Measurements from ENCODE around the gene CCL11. TPM values are rescaled to one million over a fixed set of nuclear protein-coding genes. Genes with fewer than 3 reads are reported as not detected.

Gene CCL11
- total RNA-seq, 2 experiments from 2014 or later = not detected

DNA sequence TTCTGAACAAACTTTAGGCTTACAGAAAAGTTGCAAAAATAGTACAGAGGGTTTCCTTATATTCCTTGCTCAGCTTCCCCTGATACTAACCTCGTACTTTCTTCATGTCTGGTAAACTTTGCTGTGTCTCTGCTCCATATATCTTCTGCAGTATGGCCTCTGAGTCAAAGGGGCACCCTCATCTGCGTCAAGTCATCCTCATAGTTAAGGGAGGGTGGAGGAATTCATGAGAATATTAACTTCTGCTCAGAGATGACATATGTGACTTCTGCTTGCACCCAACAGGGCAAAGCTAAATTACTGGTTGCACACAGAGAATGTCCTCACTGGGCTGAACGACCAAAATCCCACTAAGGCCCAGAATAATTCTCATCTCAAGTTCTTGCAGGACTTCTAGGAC, 19.8 kb upstream of the CCL11 start:
- Mint-ChIP-seq H3K4me3 (no peak overlapping the region), H3K27ac (no peak overlapping the region), H3K4me1 (ENCODE audit: low read depth) (no peaks in the 10 kb centered on the region), H3K36me3 (ENCODE audit: low read depth) (no peaks in the 10 kb centered on the region), H3K27me3 (peaks cover 18% of the 10 kb centered on the region), H3K9me3 (no peaks in the 10 kb centered on the region)
- CTCF ChIA-PET = interaction anchor here (1.3 kb wide), 1 partner anchor 96 kb away, joined by 4 read pairs; no protein-coding TSS in a partner anchor
- TF ChIP-seq, protein P1, sequence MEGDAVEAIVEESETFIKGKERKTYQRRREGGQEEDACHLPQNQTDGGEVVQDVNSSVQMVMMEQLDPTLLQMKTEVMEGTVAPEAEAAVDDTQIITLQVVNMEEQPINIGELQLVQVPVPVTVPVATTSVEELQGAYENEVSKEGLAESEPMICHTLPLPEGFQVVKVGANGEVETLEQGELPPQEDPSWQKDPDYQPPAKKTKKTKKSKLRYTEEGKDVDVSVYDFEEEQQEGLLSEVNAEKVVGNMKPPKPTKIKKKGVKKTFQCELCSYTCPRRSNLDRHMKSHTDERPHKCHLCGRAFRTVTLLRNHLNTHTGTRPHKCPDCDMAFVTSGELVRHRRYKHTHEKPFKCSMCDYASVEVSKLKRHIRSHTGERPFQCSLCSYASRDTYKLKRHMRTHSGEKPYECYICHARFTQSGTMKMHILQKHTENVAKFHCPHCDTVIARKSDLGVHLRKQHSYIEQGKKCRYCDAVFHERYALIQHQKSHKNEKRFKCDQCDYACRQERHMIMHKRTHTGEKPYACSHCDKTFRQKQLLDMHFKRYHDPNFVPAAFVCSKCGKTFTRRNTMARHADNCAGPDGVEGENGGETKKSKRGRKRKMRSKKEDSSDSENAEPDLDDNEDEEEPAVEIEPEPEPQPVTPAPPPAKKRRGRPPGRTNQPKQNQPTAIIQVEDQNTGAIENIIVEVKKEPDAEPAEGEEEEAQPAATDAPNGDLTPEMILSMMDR (IDR thresholded peaks at IDR 0.05) = no peak
- intact Hi-C loops (cut with micrococcal nuclease) = no loop called here
- DNase-seq (no peak), ATAC-seq (no peak)
- POLR2A ChIA-PET = interaction anchor here (0.7 kb wide), 1 partner anchor 1138 kb away, joined by 6 read pairs; no protein-coding TSS in a partner anchor

DNA sequence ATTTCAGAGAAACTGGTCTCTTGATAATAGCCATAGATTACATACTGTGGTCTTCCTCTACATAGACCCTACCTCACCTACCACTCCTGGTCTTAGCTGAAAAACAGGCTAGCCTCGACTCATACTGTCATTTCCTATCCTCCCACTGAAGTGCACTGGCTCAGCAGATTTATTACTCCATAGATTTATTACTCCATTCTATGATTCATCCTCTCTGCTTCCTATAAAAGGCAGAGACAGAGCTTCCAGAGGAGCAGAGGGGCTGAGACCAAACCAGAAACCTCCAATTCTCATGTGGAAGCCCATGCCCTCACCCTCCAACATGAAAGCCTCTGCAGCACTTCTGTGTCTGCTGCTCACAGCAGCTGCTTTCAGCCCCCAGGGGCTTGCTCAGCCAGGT, 15.6 kb upstream of the CCL11 start, which contains the start of gene CCL7:
TSS of gene CCL7 (plus strand) at position 253 of the 400 bp plus-strand sequence. CDS start at position 323, 70 bp downstream.
- H3K36me3 Mint-ChIP-seq (ENCODE audit: low read depth) = no peaks in the 10 kb centered on the region
- H3K27ac Mint-ChIP-seq = no peak within 1 kb of the TSS
- no peaks in the 10 kb centered on the region for H3K9me3 Mint-ChIP-seq
- no peaks in the 10 kb centered on the region for H3K4me1 Mint-ChIP-seq (ENCODE audit: low read depth)
- peaks cover 37% of the 10 kb centered on the region for H3K27me3 Mint-ChIP-seq
- intact Hi-C loops (cut with micrococcal nuclease) = no loop called here
- DNase-seq (no peak), ATAC-seq (no peak)
- CTCF ChIA-PET = interaction anchor here (2.5 kb wide), 1 partner anchor 92 kb away, joined by 7 read pairs; no protein-coding TSS in a partner anchor
- no peak within 1 kb of the TSS for H3K4me3 Mint-ChIP-seq
- POLR2A ChIA-PET = no interaction called here
- TF ChIP-seq, protein P1 (IDR thresholded peaks at IDR 0.05) = no peak

GRCh38 chr17:34275881-34276280, 9.7 kb upstream of the CCL11 start:
- Mint-ChIP-seq H3K27me3 (peaks cover 33% of the 10 kb centered on the region), H3K36me3 (ENCODE audit: low read depth) (no peaks in the 10 kb centered on the region), H3K27ac (no peak overlapping the region), H3K4me1 (ENCODE audit: low read depth) (no peaks in the 10 kb centered on the region), H3K9me3 (no peaks in the 10 kb centered on the region), H3K4me3 (no peak overlapping the region)
- no peak for DNase-seq
- ChIA-PET CTCF (interaction anchor here (0.9 kb wide), 1 partner anchor 75 kb away, joined by 3 read pairs; no protein-coding TSS in a partner anchor), POLR2A (no interaction called here)
- intact Hi-C loops (cut with micrococcal nuclease) = no loop called here
- no peak for ATAC-seq
- TF ChIP-seq, protein P1 (IDR thresholded peaks at IDR 0.05) = no peak

DNA sequence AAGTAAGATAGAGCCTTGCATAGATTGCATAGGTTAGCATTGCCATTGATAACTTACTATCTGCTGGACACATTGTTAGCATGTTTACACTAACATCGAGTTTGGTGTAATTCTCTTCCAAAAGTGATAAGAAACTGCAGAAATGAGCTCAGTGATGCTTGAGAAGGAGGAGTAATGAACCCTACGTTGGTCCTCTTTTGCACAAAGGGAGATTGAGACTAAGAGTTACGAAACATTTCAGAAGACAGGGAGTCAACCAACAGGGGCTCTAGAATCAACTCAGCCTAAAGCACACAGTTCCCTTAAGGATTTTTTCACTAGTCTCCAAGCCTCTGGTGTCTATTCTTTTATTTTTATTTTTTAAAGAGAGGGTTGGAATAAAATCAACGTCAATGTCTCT, 8.7 kb upstream of the CCL11 start:
- TF ChIP-seq, protein P1 (IDR thresholded peaks at IDR 0.05) = no peak
- intact Hi-C loops (cut with micrococcal nuclease) = no loop called here
- no peak overlapping the region for H3K27ac Mint-ChIP-seq
- H3K27me3 Mint-ChIP-seq = peaks cover 31% of the 10 kb centered on the region
- no peaks in the 10 kb centered on the region for H3K36me3 Mint-ChIP-seq (ENCODE audit: low read depth)
- ATAC-seq (no peak), DNase-seq (no peak)
- POLR2A ChIA-PET = interaction anchor here (0.9 to 1.0 kb wide), 2 partner anchors 8 to 11 kb away, joined by 3 read pairs; no protein-coding TSS in a partner anchor
- no peaks in the 10 kb centered on the region for H3K9me3 Mint-ChIP-seq
- CTCF ChIA-PET = no interaction called here
- H3K4me1 Mint-ChIP-seq (ENCODE audit: low read depth) = no peaks in the 10 kb centered on the region
- no peak overlapping the region for H3K4me3 Mint-ChIP-seq

- DNase-seq (no peak), ATAC-seq (no peak)
- TF ChIP-seq, protein P1 (IDR thresholded peaks at IDR 0.05) = no peak
- Mint-ChIP-seq H3K27me3 (peaks cover 29% of the 10 kb centered on the region), H3K9me3 (no peaks in the 10 kb centered on the region), H3K27ac (no peak overlapping the region), H3K4me1 (ENCODE audit: low read depth) (no peaks in the 10 kb centered on the region), H3K4me3 (no peak overlapping the region), H3K36me3 (ENCODE audit: low read depth) (no peaks in the 10 kb centered on the region)
- CTCF ChIA-PET = no interaction called here
- intact Hi-C loops (cut with micrococcal nuclease) = no loop called here
- POLR2A ChIA-PET = no interaction called here
These were observed 2.0 kb upstream of the CCL11 start for GRCh38 chr17:34283571-34283970.
